Stomach (tissue), 4 donors: Measurements from ENCODE around the gene MTO1.

ENCODE experiments used
- CTCF ChIP-seq, 7 experiments: fragments of 450-650 bp in 4 of 7; fragments of 200-600 bp in 3 of 7; sonication (generic) in 3 of 7; IDR thresholded peaks; one replicate each; pipeline ENCODE4 v1.5.1; 2016 to 2019; ENCODE audit warnings: antibody characterized with exemption in 7 of 7, control low read depth in 2 of 7, mild to moderate bottlenecking in 1 of 7
- EP300 ChIP-seq: sonication (generic); formaldehyde crosslinking; IDR thresholded peaks from one replicate; pipeline ENCODE4 v1.6.1; 2017; ENCODE audit warnings: antibody characterized with exemption
- POLR2A ChIP-seq, 4 donors: fragments of 450-650 bp; IDR thresholded peaks; one replicate each; pipeline ENCODE4 v1.6.1; 2016; ENCODE audit warnings: antibody characterized with exemption in 4 of 4, control low read depth in 2 of 4, mild to moderate bottlenecking in 1 of 4, moderate library complexity in 1 of 4
- POLR2AphosphoS5 ChIP-seq, 3 donors: sonication (generic); formaldehyde crosslinking; IDR thresholded peaks; one replicate each; pipeline ENCODE4 v1.6.1; 2016; ENCODE audit warnings: antibody characterized with exemption in 3 of 3

GRCh38 chr6:73421534-73421933 lies 40.0 kb upstream of the MTO1 start:
- TF ChIP-seq POLR2A (IDR thresholded peaks at IDR 0.05) = no peak
- no peak for TF ChIP-seq CTCF (IDR thresholded peaks at IDR 0.05)
- no peak for TF ChIP-seq EP300
- TF ChIP-seq POLR2AphosphoS5 (IDR thresholded peaks at IDR 0.05) = no peak
